ENCODE data around the gene SIRPA.

DNA sequence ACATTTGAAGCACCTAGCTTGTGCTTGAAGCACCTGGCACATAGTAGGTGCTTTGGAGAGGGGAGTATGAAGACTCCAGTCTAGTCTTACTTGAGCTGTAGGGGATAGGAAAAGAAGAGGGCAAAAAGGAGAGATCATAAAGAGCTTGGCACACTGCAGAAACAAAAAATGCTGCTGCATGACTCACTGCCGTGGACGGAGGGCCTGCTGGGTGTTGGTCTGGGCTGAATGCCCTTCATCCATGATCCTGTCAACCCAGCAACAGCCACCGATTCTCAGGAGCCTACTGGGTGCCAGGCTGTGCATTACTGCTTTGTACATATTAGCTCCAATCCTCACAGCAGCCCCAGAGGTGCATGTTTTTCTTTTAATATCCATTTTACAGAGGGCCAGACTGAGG is 92.6 kb downstream of the SIRPA start:
- TF ChIP-seq EZH2 (IDR thresholded peaks at IDR 0.05; ENCODE audit: insufficient read depth, poor library complexity, severe bottlenecking) (no peak), EZH2phosphoT487 (IDR thresholded peaks at IDR 0.05; ENCODE audit: insufficient read depth, low read depth) (no peak)

All from GM23248 (cell line).